ENCODE data around the gene C13orf42. TPM values are rescaled to one million over a fixed set of nuclear protein-coding genes. Genes with fewer than 3 reads are reported as not detected.

The C13orf42 gene
- total RNA-seq, 1 experiment from 2014 or later: not detected

DNA sequence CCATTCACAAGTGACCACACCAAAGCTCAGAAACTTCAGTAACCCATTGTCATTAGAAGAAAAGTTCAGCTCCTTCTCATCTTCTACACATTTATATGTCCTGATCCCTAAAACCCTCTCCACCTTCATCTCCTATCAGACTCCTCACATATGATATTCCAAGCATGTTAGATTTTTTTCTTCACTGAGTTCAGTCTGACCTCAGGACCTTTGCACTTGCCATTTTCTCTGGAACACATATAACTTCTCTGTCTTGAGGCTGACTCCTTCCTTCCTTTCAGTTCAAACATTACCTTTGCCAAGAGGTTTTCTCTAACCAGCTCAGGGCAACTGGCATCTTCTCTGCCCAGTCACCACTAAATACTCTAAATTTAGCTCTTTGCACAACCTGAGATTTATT lies 54.1 kb downstream of the C13orf42 start:
- CTCF ChIA-PET: interaction anchor here (1.1 kb wide), 1 partner anchor 12 kb away, joined by 3 read pairs; no protein-coding TSS in a partner anchor
- BruUV-seq (replicated peaks): no TSS peak

DNA sequence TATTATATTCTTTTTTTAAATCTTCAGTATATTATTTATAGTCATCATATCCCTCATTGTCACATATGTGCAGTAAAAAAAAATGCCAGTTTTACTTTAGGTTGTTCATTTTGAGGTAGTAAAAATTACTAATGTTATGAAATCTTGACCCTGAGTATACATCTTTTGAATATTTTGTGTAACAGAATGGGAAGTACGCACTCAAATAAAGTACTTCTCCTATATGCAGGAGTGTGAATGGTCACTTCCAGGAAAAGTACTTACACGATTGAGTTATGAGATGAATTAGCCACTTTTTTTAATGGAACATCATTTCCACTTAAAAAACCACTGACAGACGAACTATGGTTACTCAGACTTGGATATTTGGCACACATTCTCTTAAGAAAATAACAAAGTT lies 58.5 kb downstream of the C13orf42 start:
- ATAC-seq (no peak), DNase-seq (ENCODE audit: low read depth, low spot score) (no peak)
- no peaks in the 10 kb centered on the region for H3K9me3 ChIP-seq (ENCODE audit: control insufficient read depth in 1 of 2, insufficient read depth in 1 of 2, low read depth in 1 of 2, low read length in 2 of 2)
- ChIA-PET CTCF (no interaction called here), RAD21 (ENCODE audit: low non-redundant PET in 1 of 2, low total read pairs in 2 of 2, uncharacterized antibody in 2 of 2, unreplicated experiment in 2 of 2) (no interaction called here), POLR2A (no interaction called here)
- no peak overlapping the region for H3K4me3 ChIP-seq (replicated peaks in 1 of 2; ENCODE audit: low read depth in 1 of 2, low read length in 2 of 2)
- BruUV-seq (replicated peaks): no TSS peak
- no peaks in the 10 kb centered on the region for H3K9me2 ChIP-seq (ENCODE audit: insufficient read depth)
- no peak overlapping the region for H3K27ac ChIP-seq (ENCODE audit: low read depth, low read length)
- H2AFZ ChIP-seq (ENCODE audit: low read depth, low read length, poor library complexity, severe bottlenecking): no peak overlapping the region
- no peaks in the 10 kb centered on the region for H3K4me1 ChIP-seq (ENCODE audit: control insufficient read depth in 1 of 2, insufficient read depth in 2 of 2, low read length in 2 of 2)
- no peaks in the 10 kb centered on the region for H3K36me3 ChIP-seq (ENCODE audit: control insufficient read depth in 1 of 2, insufficient read depth in 2 of 2, low read length in 2 of 2)
- intact Hi-C loops (cut with micrococcal nuclease): no loop called here
- H4K20me1 ChIP-seq (ENCODE audit: insufficient read depth): no peaks in the 10 kb centered on the region
- no peak overlapping the region for H3K9ac ChIP-seq (ENCODE audit: low read length)
- H3K27me3 ChIP-seq (ENCODE audit: insufficient read depth, low read length): no peaks in the 10 kb centered on the region
- no peak overlapping the region for H3K4me2 ChIP-seq (ENCODE audit: low read length)
- TF ChIP-seq RAD21 (IDR thresholded peaks at IDR 0.05; ENCODE audit: low read depth) (no peak), SIN3A (IDR thresholded peaks at IDR 0.05; ENCODE audit: low read depth) (no peak), POLR2A (IDR thresholded peaks at IDR 0.05; ENCODE audit: borderline replicate concordance, extremely low read depth, insufficient read depth, insufficient read length) (no peak), SRF (IDR thresholded peaks at IDR 0.05; ENCODE audit: low read depth) (no peak), EZH2 (IDR thresholded peaks at IDR 0.05) (no peak), EZH2phosphoT487 (IDR thresholded peaks at IDR 0.05; ENCODE audit: borderline replicate concordance) (no peak), EGR1 (IDR thresholded peaks at IDR 0.05; ENCODE audit: low read depth) (no peak), TCF7L2 (IDR thresholded peaks at IDR 0.05; ENCODE audit: borderline replicate concordance, extremely low read depth, insufficient read depth, insufficient read length) (no peak), CBX3 (IDR thresholded peaks at IDR 0.05; ENCODE audit: low read depth) (no peak), POLR2AphosphoS5 (IDR thresholded peaks at IDR 0.05; ENCODE audit: low read depth, low read length) (no peak)
- H3K79me2 ChIP-seq (ENCODE audit: insufficient read depth, low read length): no peaks in the 10 kb centered on the region

More for the DNA sequence above, 54.1 kb downstream of the C13orf42 start:
- no peaks in the 10 kb centered on the region for H4K20me1 ChIP-seq (ENCODE audit: insufficient read depth)
- H3K27ac ChIP-seq (ENCODE audit: low read depth, low read length): no peak overlapping the region
- no peaks in the 10 kb centered on the region for H3K4me1 ChIP-seq (ENCODE audit: control insufficient read depth in 1 of 2, insufficient read depth in 2 of 2, low read length in 2 of 2)
- no peak for TF ChIP-seq CBX3 (IDR thresholded peaks at IDR 0.05; ENCODE audit: low read depth)
- TF ChIP-seq SRF (IDR thresholded peaks at IDR 0.05; ENCODE audit: low read depth): no peak
- TF ChIP-seq, protein P1, sequence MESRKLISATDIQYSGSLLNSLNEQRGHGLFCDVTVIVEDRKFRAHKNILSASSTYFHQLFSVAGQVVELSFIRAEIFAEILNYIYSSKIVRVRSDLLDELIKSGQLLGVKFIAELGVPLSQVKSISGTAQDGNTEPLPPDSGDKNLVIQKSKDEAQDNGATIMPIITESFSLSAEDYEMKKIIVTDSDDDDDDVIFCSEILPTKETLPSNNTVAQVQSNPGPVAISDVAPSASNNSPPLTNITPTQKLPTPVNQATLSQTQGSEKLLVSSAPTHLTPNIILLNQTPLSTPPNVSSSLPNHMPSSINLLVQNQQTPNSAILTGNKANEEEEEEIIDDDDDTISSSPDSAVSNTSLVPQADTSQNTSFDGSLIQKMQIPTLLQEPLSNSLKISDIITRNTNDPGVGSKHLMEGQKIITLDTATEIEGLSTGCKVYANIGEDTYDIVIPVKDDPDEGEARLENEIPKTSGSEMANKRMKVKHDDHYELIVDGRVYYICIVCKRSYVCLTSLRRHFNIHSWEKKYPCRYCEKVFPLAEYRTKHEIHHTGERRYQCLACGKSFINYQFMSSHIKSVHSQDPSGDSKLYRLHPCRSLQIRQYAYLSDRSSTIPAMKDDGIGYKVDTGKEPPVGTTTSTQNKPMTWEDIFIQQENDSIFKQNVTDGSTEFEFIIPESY (IDR thresholded peaks at IDR 0.05; ENCODE audit: extremely low read depth, insufficient replicate concordance, low read length): no peak
- TF ChIP-seq POLR2AphosphoS5 (IDR thresholded peaks at IDR 0.05; ENCODE audit: low read depth, low read length): no peak
- TF ChIP-seq ZNF274 (IDR thresholded peaks at IDR 0.05; ENCODE audit: low read depth, low read length): no peak
- TF ChIP-seq, protein P2, sequence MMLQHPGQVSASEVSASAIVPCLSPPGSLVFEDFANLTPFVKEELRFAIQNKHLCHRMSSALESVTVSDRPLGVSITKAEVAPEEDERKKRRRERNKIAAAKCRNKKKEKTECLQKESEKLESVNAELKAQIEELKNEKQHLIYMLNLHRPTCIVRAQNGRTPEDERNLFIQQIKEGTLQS (IDR thresholded peaks at IDR 0.05): no peak
- no peak for TF ChIP-seq YY1 (IDR thresholded peaks at IDR 0.05; ENCODE audit: extremely low read depth, insufficient replicate concordance, low read depth, low read length)
- TF ChIP-seq TCF7L2 (IDR thresholded peaks at IDR 0.05; ENCODE audit: borderline replicate concordance, extremely low read depth, insufficient read depth, insufficient read length): no peak
- no peak for TF ChIP-seq SIN3A (IDR thresholded peaks at IDR 0.05; ENCODE audit: low read depth)
- H3K27me3 ChIP-seq (ENCODE audit: insufficient read depth, low read length): no peaks in the 10 kb centered on the region
- H3K4me2 ChIP-seq (ENCODE audit: low read length): no peak overlapping the region
- H3K9me2 ChIP-seq (ENCODE audit: insufficient read depth): no peaks in the 10 kb centered on the region
- H3K36me3 ChIP-seq (ENCODE audit: control insufficient read depth in 1 of 2, insufficient read depth in 2 of 2, low read length in 2 of 2): no peaks in the 10 kb centered on the region
- RAD21 ChIA-PET (ENCODE audit: low non-redundant PET in 1 of 2, low total read pairs in 2 of 2, uncharacterized antibody in 2 of 2, unreplicated experiment in 2 of 2): no interaction called here
- intact Hi-C loops (cut with micrococcal nuclease): no loop called here
- no peak overlapping the region for H3K4me3 ChIP-seq (replicated peaks in 1 of 2; ENCODE audit: low read depth in 1 of 2, low read length in 2 of 2)
- DNase-seq (ENCODE audit: low read depth, low spot score) (no peak), ATAC-seq (no peak)
- no peaks in the 10 kb centered on the region for H3K9me3 ChIP-seq (ENCODE audit: control insufficient read depth in 1 of 2, insufficient read depth in 1 of 2, low read depth in 1 of 2, low read length in 2 of 2)
- no peak overlapping the region for H3K9ac ChIP-seq (ENCODE audit: low read length)
- no peak overlapping the region for H2AFZ ChIP-seq (ENCODE audit: low read depth, low read length, poor library complexity, severe bottlenecking)
- H3K79me2 ChIP-seq (ENCODE audit: insufficient read depth, low read length): no peaks in the 10 kb centered on the region
- POLR2A ChIA-PET: no interaction called here
